ENCODE results near the gene MYLK2. TPM values are rescaled to one million over a fixed set of nuclear protein-coding genes. Genes with fewer than 3 reads are reported as not detected.

MYLK2 gene
- under 1 TPM in 3 of 4 donors, not detected in 1; 0.27 to 0.30 (median 0.28) TPM for polyA plus RNA-seq
- long read RNA-seq, donor 1, result 0 reads
- long read RNA-seq, donor 2, result 0 reads
- long read RNA-seq, donor 3, result 0 reads
- long read RNA-seq, donor 4, result 0 reads
- long read RNA-seq, donor 5, result 0 reads
- long read RNA-seq, donor 6, result 0 reads
- long read RNA-seq, donor 7, result 0 reads
- long read RNA-seq, donor 8, result 0 reads
- long read RNA-seq, donor 9, result 0 reads
- long read RNA-seq, donor 10, result 0 reads

DNA sequence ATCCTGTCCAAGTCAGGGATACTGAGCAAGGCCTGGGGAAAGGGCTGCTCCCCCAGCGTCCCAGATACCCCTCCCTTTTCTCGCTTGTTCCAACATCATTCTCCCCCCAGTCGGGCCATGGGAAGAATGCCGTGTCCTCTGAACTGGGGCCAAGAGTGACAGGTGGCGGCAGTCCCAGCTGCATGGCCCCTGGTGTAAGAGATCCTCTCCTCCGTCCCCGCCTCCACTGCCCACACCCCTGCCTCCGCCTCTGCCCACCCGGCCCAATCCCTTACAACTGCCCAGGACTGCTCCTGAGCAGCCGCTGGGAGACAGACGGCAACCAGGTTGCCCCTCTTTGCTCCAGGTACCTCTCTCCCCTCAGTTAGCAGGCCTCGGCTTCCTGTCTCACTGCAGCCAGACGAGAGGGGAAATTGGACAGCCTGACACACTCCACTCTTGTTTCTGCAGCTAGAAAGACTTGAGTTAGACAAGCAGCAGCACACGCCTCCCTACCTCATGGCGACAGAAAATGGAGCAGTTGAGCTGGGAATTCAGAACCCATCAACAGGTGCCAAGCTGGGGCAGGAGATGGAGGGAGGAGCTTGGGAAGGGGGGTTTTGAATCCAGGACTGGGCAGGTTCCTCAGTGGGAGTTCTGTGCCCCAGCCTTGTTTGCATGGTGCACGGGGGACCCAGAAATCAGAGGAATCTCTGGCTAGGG is at the start of gene MYLK2:
Gene MYLK2, plus strand, starts transcription at position 274 of the 702 bp plus-strand sequence. Its CDS starts 225 bp downstream, at position 499.
- no peaks in the 10 kb centered on the region for H3K36me3 ChIP-seq (ENCODE audit: control insufficient read depth in 3 of 3, insufficient read depth in 2 of 3, low read depth in 1 of 3, low read length in 3 of 3)
- H3K4me1 ChIP-seq (ENCODE audit: control insufficient read depth in 3 of 3, insufficient read depth in 2 of 3, low read depth in 1 of 3, low read length in 2 of 3), result peaks cover 0 to 3% (median 0%) of the 10 kb centered on the region in 3 donors
- 36 to 64% (median 53%) methylated on average over 16 of the region's 16 CpGs for WGBS, 3 donors
- H3K4me3 ChIP-seq (ENCODE audit: low read depth in 1 of 3, low read length in 3 of 3), result no peak within 1 kb of the TSS
- no peak for DNase-seq
- FAIRE-seq, result no peak
- H3K27ac ChIP-seq (ENCODE audit: low read depth in 1 of 3, low read length in 2 of 3), result no peak within 1 kb of the TSS
- H3K27me3 ChIP-seq (ENCODE audit: control insufficient read depth in 3 of 3, insufficient read depth in 3 of 3, low read length in 3 of 3), result peaks cover 0 to 3% (median 0%) of the 10 kb centered on the region in 3 donors
- no peaks in the 10 kb centered on the region for H3K9me3 ChIP-seq (ENCODE audit: control insufficient read depth in 2 of 2, insufficient read depth in 1 of 2, low read depth in 1 of 2, low read length in 1 of 2)

DNA sequence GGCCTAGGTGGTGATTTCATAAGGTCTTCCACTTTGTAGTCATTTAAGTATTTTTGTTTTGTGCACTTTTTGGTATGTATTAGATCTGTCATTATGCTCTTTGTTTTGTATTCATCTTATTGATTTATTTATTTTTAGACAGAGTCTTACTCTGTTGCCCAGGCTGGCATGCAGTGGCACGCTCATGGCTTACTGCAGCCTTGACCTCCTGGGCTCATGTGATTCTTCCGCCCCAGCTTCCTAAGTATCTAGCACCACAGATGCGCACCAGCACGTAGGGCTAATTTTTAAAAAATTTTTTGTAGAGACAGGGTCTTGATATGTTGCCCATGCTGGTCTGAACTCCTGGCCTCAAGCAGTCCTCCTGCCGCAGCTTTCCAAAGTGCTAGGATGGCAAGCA is 49.5 kb upstream of the MYLK2 start:
- Histone ChIP-seq H3K27ac (ENCODE audit: low read depth in 1 of 3, low read length in 2 of 3) (no peak overlapping the region), H3K4me1 (ENCODE audit: control insufficient read depth in 3 of 3, insufficient read depth in 2 of 3, low read depth in 1 of 3, low read length in 2 of 3) (no peaks in the 10 kb centered on the region), H3K27me3 (ENCODE audit: control insufficient read depth in 3 of 3, insufficient read depth in 3 of 3, low read length in 3 of 3) (no peaks in the 10 kb centered on the region), H3K9me3 (ENCODE audit: control insufficient read depth in 2 of 2, insufficient read depth in 1 of 2, low read depth in 1 of 2, low read length in 1 of 2) (no peaks in the 10 kb centered on the region), H3K36me3 (ENCODE audit: control insufficient read depth in 3 of 3, insufficient read depth in 2 of 3, low read depth in 1 of 3, low read length in 3 of 3) (peaks cover 0 to 25% (median 0%) of the 10 kb centered on the region in 3 donors), H3K4me3 (ENCODE audit: low read depth in 1 of 3, low read length in 3 of 3) (no peak overlapping the region)
- no peak for FAIRE-seq
- no peak for DNase-seq
- 92 to 95% (median 92%) methylated on average over 5 of the region's 5 CpGs for WGBS, 3 donors

- Histone ChIP-seq H3K36me3 (ENCODE audit: control insufficient read depth in 3 of 3, insufficient read depth in 2 of 3, low read depth in 1 of 3, low read length in 3 of 3) (peaks cover 0 to 23% (median 0%) of the 10 kb centered on the region in 3 donors), H3K9me3 (ENCODE audit: control insufficient read depth in 2 of 2, insufficient read depth in 1 of 2, low read depth in 1 of 2, low read length in 1 of 2) (no peaks in the 10 kb centered on the region), H3K27me3 (ENCODE audit: control insufficient read depth in 3 of 3, insufficient read depth in 3 of 3, low read length in 3 of 3) (no peaks in the 10 kb centered on the region), H3K4me1 (ENCODE audit: control insufficient read depth in 3 of 3, insufficient read depth in 2 of 3, low read depth in 1 of 3, low read length in 2 of 3) (no peaks in the 10 kb centered on the region), H3K27ac (ENCODE audit: low read depth in 1 of 3, low read length in 2 of 3) (no peak overlapping the region), H3K4me3 (ENCODE audit: low read depth in 1 of 3, low read length in 3 of 3) (no peak overlapping the region)
- 41 to 57% (median 54%) methylated on average over 1 of the region's 1 CpG for WGBS, 3 donors
- FAIRE-seq (no peak), DNase-seq (no peak)
Measured at GRCh38 chr20:31770243-31770642, 48.9 kb upstream of the MYLK2 start.

DNA sequence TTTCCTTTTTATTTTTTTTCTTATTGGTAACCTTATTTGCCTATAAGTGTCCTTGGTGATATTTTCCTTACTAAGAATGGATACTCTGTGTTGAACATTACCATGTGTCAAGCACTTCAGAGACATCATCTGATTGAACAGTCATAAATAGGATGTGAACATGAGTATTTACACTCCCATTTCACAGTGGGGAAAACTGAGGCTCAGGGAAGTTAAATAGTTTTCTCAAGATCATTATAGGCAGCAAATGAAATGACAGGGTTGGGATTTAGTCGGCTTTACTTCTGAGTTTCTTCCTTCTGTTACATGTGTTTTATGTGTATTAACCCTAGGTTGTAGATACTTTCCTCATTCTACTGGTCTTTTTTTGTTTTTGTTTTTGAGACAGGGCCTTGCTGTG is 44.7 kb upstream of the MYLK2 start:
- FAIRE-seq (no peak), DNase-seq (no peak)
- H3K4me1 ChIP-seq (ENCODE audit: control insufficient read depth in 3 of 3, insufficient read depth in 2 of 3, low read depth in 1 of 3, low read length in 2 of 3), result no peaks in the 10 kb centered on the region
- no peak overlapping the region for H3K27ac ChIP-seq (ENCODE audit: low read depth in 1 of 3, low read length in 2 of 3)
- 90 to 96% (median 96%) methylated on average over 1 of the region's 1 CpG for WGBS, 3 donors
- H3K9me3 ChIP-seq (ENCODE audit: control insufficient read depth in 2 of 2, insufficient read depth in 1 of 2, low read depth in 1 of 2, low read length in 1 of 2), result no peaks in the 10 kb centered on the region
- H3K36me3 ChIP-seq (ENCODE audit: control insufficient read depth in 3 of 3, insufficient read depth in 2 of 3, low read depth in 1 of 3, low read length in 3 of 3), result peaks cover 0 to 13% (median 0%) of the 10 kb centered on the region in 3 donors
- H3K4me3 ChIP-seq (ENCODE audit: low read depth in 1 of 3, low read length in 3 of 3), result no peak overlapping the region
- H3K27me3 ChIP-seq (ENCODE audit: control insufficient read depth in 3 of 3, insufficient read depth in 3 of 3, low read length in 3 of 3), result no peaks in the 10 kb centered on the region

DNA sequence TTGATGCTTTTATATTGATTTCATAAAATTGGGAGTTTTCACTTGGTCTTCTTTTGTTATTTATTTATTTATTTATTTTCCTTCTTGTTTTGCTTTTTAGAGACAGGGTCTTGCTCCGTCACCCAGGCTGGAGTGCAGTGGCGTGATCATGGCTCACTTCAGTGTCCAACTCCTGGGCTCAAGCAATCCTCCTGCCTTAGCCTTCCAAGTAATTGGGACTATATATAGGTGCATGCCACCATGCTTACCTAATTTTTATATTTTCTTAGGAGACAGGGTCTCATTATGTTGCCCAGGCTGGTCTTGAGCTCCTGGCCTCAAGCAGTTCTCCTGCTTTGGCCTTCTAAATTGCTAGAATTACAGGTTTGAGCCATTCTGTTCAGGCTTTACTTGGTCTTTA is 38.3 kb upstream of the MYLK2 start:
- Histone ChIP-seq H3K27me3 (ENCODE audit: control insufficient read depth in 3 of 3, insufficient read depth in 3 of 3, low read length in 3 of 3) (no peaks in the 10 kb centered on the region), H3K36me3 (ENCODE audit: control insufficient read depth in 3 of 3, insufficient read depth in 2 of 3, low read depth in 1 of 3, low read length in 3 of 3) (peaks cover 0 to 18% (median 0%) of the 10 kb centered on the region in 3 donors), H3K27ac (ENCODE audit: low read depth in 1 of 3, low read length in 2 of 3) (no peak overlapping the region), H3K9me3 (ENCODE audit: control insufficient read depth in 2 of 2, insufficient read depth in 1 of 2, low read depth in 1 of 2, low read length in 1 of 2) (no peaks in the 10 kb centered on the region), H3K4me1 (ENCODE audit: control insufficient read depth in 3 of 3, insufficient read depth in 2 of 3, low read depth in 1 of 3, low read length in 2 of 3) (no peaks in the 10 kb centered on the region), H3K4me3 (ENCODE audit: low read depth in 1 of 3, low read length in 3 of 3) (no peak overlapping the region)
- DNase-seq (no peak), FAIRE-seq (no peak)
- 96 to 100% (median 100%) methylated on average over 2 of the region's 2 CpGs for WGBS, 3 donors

GRCh38 chr20:31781945-31782344 is 37.2 kb upstream of the MYLK2 start:
- Histone ChIP-seq H3K9me3 (ENCODE audit: control insufficient read depth in 2 of 2, insufficient read depth in 1 of 2, low read depth in 1 of 2, low read length in 1 of 2) (no peaks in the 10 kb centered on the region), H3K27ac (ENCODE audit: low read depth in 1 of 3, low read length in 2 of 3) (no peak overlapping the region), H3K27me3 (ENCODE audit: control insufficient read depth in 3 of 3, insufficient read depth in 3 of 3, low read length in 3 of 3) (no peaks in the 10 kb centered on the region), H3K4me3 (ENCODE audit: low read depth in 1 of 3, low read length in 3 of 3) (no peak overlapping the region), H3K36me3 (ENCODE audit: control insufficient read depth in 3 of 3, insufficient read depth in 2 of 3, low read depth in 1 of 3, low read length in 3 of 3) (peaks cover 0 to 21% (median 0%) of the 10 kb centered on the region in 3 donors), H3K4me1 (ENCODE audit: control insufficient read depth in 3 of 3, insufficient read depth in 2 of 3, low read depth in 1 of 3, low read length in 2 of 3) (no peaks in the 10 kb centered on the region)
- no peak for FAIRE-seq
- no peak for DNase-seq
- 98% methylated on average over 4 of the region's 4 CpGs for WGBS, 3 donors

- 96 to 97% (median 97%) methylated on average over 7 of the region's 7 CpGs for WGBS, 3 donors
- H3K36me3 ChIP-seq (ENCODE audit: control insufficient read depth in 3 of 3, insufficient read depth in 2 of 3, low read depth in 1 of 3, low read length in 3 of 3), result peaks cover 0 to 26% (median 0%) of the 10 kb centered on the region in 3 donors
- no peaks in the 10 kb centered on the region for H3K27me3 ChIP-seq (ENCODE audit: control insufficient read depth in 3 of 3, insufficient read depth in 3 of 3, low read length in 3 of 3)
- H3K9me3 ChIP-seq (ENCODE audit: control insufficient read depth in 2 of 2, insufficient read depth in 1 of 2, low read depth in 1 of 2, low read length in 1 of 2), result no peaks in the 10 kb centered on the region
- no peak overlapping the region for H3K4me3 ChIP-seq (ENCODE audit: low read depth in 1 of 3, low read length in 3 of 3)
- no peak for DNase-seq
- no peak for FAIRE-seq
- no peak overlapping the region for H3K27ac ChIP-seq (ENCODE audit: low read depth in 1 of 3, low read length in 2 of 3)
- no peaks in the 10 kb centered on the region for H3K4me1 ChIP-seq (ENCODE audit: control insufficient read depth in 3 of 3, insufficient read depth in 2 of 3, low read depth in 1 of 3, low read length in 2 of 3)
Measured at GRCh38 chr20:31784354-31785044, 34.7 kb upstream of the MYLK2 start.

- Histone ChIP-seq H3K9me3 (ENCODE audit: control insufficient read depth in 2 of 2, insufficient read depth in 1 of 2, low read depth in 1 of 2, low read length in 1 of 2) (no peaks in the 10 kb centered on the region), H3K27ac (ENCODE audit: low read depth in 1 of 3, low read length in 2 of 3) (no peak overlapping the region), H3K4me1 (ENCODE audit: control insufficient read depth in 3 of 3, insufficient read depth in 2 of 3, low read depth in 1 of 3, low read length in 2 of 3) (no peaks in the 10 kb centered on the region), H3K36me3 (ENCODE audit: control insufficient read depth in 3 of 3, insufficient read depth in 2 of 3, low read depth in 1 of 3, low read length in 3 of 3) (peaks cover 0 to 23% (median 0%) of the 10 kb centered on the region in 3 donors), H3K4me3 (ENCODE audit: low read depth in 1 of 3, low read length in 3 of 3) (no peak overlapping the region), H3K27me3 (ENCODE audit: control insufficient read depth in 3 of 3, insufficient read depth in 3 of 3, low read length in 3 of 3) (no peaks in the 10 kb centered on the region)
- FAIRE-seq (no peak), DNase-seq (no peak)
- WGBS, 3 donors, result 83 to 91% (median 90%) methylated on average over 3 of the region's 3 CpGs
Measured at GRCh38 chr20:31785089-31785488, 34.1 kb upstream of the MYLK2 start.
